ENCODE data around the gene FAM181A. TPM values are rescaled to one million over a fixed set of nuclear protein-coding genes. Genes with fewer than 3 reads are reported as not detected.

FAM181A gene
- total and polyA plus RNA-seq, 10 of the 15 experiments (the other 5 are each of a cell fraction or from before 2014, with no cell fraction given), result not detected

DNA sequence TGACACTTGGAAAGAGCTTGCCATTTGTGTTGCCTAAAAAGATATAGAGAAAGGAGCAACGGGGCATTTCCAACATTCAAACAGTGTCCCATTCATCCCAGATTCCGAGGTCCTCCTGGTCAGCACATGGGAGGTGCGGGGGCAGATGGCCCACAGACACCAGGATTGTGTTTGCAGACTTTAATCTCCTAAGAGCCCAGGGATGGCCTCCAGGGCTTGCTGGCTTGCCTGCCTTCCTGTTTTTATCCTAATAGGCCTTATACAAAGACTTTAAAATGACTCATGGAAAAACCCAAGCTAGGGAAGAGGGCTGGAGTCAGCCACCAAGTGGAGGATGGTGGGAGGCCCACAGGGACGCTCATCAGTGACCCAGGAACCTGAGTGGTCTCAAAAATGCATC lies 21.5 kb upstream of the FAM181A start:
- CTCF ChIA-PET, result interaction anchor here (0.7 to 3.6 kb wide), 7 partner anchors 8 to 275 kb away, joined by 3 to 17 read pairs (median 7); no protein-coding TSS in a partner anchor
- FAIRE-seq, result no peak
- H3K79me2 ChIP-seq (ENCODE audit: control insufficient read depth, insufficient read depth, low read length), result no peaks in the 10 kb centered on the region
- 8% methylated on average over 4 of the region's 4 CpGs for WGBS (ENCODE audit: insufficient coverage, insufficient replicate concordance, low lambda C conversion rate, missing lambda C conversion rate)
- no peaks in the 10 kb centered on the region for H4K20me1 ChIP-seq (ENCODE audit: control insufficient read depth, insufficient read depth)
- TF ChIP-seq KAT2A (conservative IDR thresholded peaks at IDR 0.05; ENCODE audit: control insufficient read depth, low read depth, low read length) (no peak), FOXM1 (IDR thresholded peaks at IDR 0.05; ENCODE audit: low read depth, low read length) (no peak), YBX1 (IDR thresholded peaks at IDR 0.05) (no peak), E2F8 (IDR thresholded peaks at IDR 0.05; ENCODE audit: low read depth, partially characterized antibody) (no peak), ASH2L (IDR thresholded peaks at IDR 0.05; ENCODE audit: borderline replicate concordance, low read depth) (no peak), NR2C1 (IDR thresholded peaks at IDR 0.05) (no peak), SREBF1 (IDR thresholded peaks at IDR 0.05; ENCODE audit: low read length) (no peak), RAD51 (IDR thresholded peaks at IDR 0.05) (no peak), SMC3 (IDR thresholded peaks at IDR 0.05; ENCODE audit: borderline replicate concordance, low read length) (no peak)
- no peaks in the 10 kb centered on the region for H3K9me3 ChIP-seq (replicated peaks; ENCODE audit: control insufficient read depth, insufficient read depth, low read length)
- ATAC-seq, result no peak
- H3K27me3 ChIP-seq (replicated peaks in 1 of 2; ENCODE audit: control insufficient read depth in 2 of 2, insufficient read depth in 2 of 2, low read length in 1 of 2), result peaks cover 0 to 1% of the 10 kb centered on the region in 2 experiments; a peak in 2 of 4 replicates
- in situ Hi-C loops (cut with MboI) (loop anchor here (5.0 kb wide), 1 partner anchor 248 kb away; no protein-coding TSS in a partner anchor), intact Hi-C loops (cut with micrococcal nuclease; ENCODE audit: unreplicated experiment) (loop anchor here (5.0 kb wide), 1 partner anchor 248 kb away; no protein-coding TSS in a partner anchor)
- RAD21 ChIA-PET (ENCODE audit: unreplicated experiment), result no interaction called here
- SMC1A ChIA-PET (ENCODE audit: uncharacterized antibody, unreplicated experiment), result no interaction called here
- H3K9ac ChIP-seq (ENCODE audit: control insufficient read depth, insufficient read depth, low read length), result no peak overlapping the region
- H2AFZ ChIP-seq (ENCODE audit: control insufficient read depth, low read depth, low read length), result no peak overlapping the region
- no peaks in the 10 kb centered on the region for H3K36me3 ChIP-seq (ENCODE audit: control insufficient read depth in 2 of 2, insufficient read depth in 2 of 2, low read length in 1 of 2)
- H3K4me2 ChIP-seq (ENCODE audit: control insufficient read depth, insufficient read depth), result no peak overlapping the region
- no TSS peak for BruUV-seq (replicated peaks)
- no peak for DNase-seq (ENCODE audit: low read depth, low spot score)
- no peaks in the 10 kb centered on the region for H3K4me1 ChIP-seq (ENCODE audit: control insufficient read depth, insufficient read depth, low read length)
- POLR2A ChIA-PET, result no interaction called here
- no peak overlapping the region for H3K4me3 ChIP-seq
- H3K27ac ChIP-seq (ENCODE audit: control insufficient read depth, insufficient read depth), result no peak overlapping the region
